K562 (cell line): Measurements from ENCODE around the gene NDUFAF3. TPM values are rescaled to one million over a fixed set of nuclear protein-coding genes. Genes with fewer than 3 reads are reported as not detected.

Experiments used
- ATAC-seq: fragments of 200-7000 bp; cut with Tn5 transposase; 3 replicates; pipeline ENCODE4 v1.9.1; 2020; ENCODE audit warnings: moderate library complexity
- BruUV-seq: library from RNA; stranded (reverse); fragments of 400-500 nt; replicated peaks from 2 replicates; lab custom pipeline; 2021; lab: Mats Ljungman, UMichigan
- CTCF ChIA-PET: fragments of 300-600 bp; formaldehyde crosslinking; extraction: SDS; loops from one replicate; lab custom pipeline; 2021; ENCODE audit warnings: low intra/inter-chr PET ratio; lab: Yijun Ruan, JAX
- POLR2A ChIA-PET: fragments of 300-600, 350-650 bp; sonication (Branson Sonifier 250); formaldehyde crosslinking; extraction: SDS; loops from one replicate; lab custom pipeline; 2021; ENCODE audit warnings: antibody characterized with exemption, inconsistent platforms; lab: Yijun Ruan, JAX
- DNase-seq, 4 experiments: peaks; one replicate each; pipeline versions ENCODE4 v3.0.0 to v3.0.0-alpha.2; 2011 to 2018; ENCODE audit warnings: low spot score in 3 of 4, mixed read lengths in 3 of 4; ENCODE audit errors: extremely low read depth in 1 of 4
- FAIRE-seq: peaks from 2 replicates; lab custom pipeline; 2011; peaks lifted over from hg19 to GRCh38; lab: Jason Lieb, UNC
- H2AFZ ChIP-seq: 2 replicates; pipeline ENCODE4 v1.6.0; 2011; ENCODE audit warnings: low read depth, low read length, control low read depth, inconsistent platforms
- H3K27ac ChIP-seq: fragments of 200-600 bp; 3 replicates; pipeline ENCODE4 v1.8.0; 2011; ENCODE audit warnings: low read depth, mild to moderate bottlenecking, control low read depth, inconsistent platforms, low read length, moderate library complexity, mixed read lengths; ENCODE audit errors: extremely low read depth
- H3K27me3 ChIP-seq, 2 experiments: fragments of 300-600 bp in 1 of 2; 2 replicates in 1 of 2; 3 replicates in 1 of 2; pipeline versions ENCODE4 v1.6.0 to v1.8.0; 2011; ENCODE audit warnings: inconsistent platforms in 2 of 2, low read length in 2 of 2, mild to moderate bottlenecking in 1 of 2, mixed read lengths in 1 of 2, moderate library complexity in 1 of 2; ENCODE audit not compliant: control insufficient read depth in 2 of 2, insufficient read depth in 2 of 2
- H3K36me3 ChIP-seq: fragments of 300-600 bp; 3 replicates; pipeline ENCODE4 v1.8.0; 2011; ENCODE audit warnings: mild to moderate bottlenecking, low read length, inconsistent platforms; ENCODE audit not compliant: control insufficient read depth, insufficient read depth
- H3K4me1 ChIP-seq, 2 experiments: fragments of 200-600 bp in 1 of 2; replicated peaks in 1 of 2; 2 replicates in 1 of 2; 3 replicates in 1 of 2; pipeline versions ENCODE4 v1.5.1 to v1.8.0; 2011; ENCODE audit warnings: inconsistent platforms in 2 of 2, low read length in 2 of 2, mild to moderate bottlenecking in 1 of 2, mixed read lengths in 1 of 2, moderate library complexity in 1 of 2; ENCODE audit not compliant: control insufficient read depth in 2 of 2, insufficient read depth in 2 of 2
- H3K4me2 ChIP-seq: 2 replicates; pipeline ENCODE4 v1.6.1; 2011; ENCODE audit warnings: low read length, control low read depth, inconsistent platforms, mixed read lengths; ENCODE audit not compliant: insufficient read depth
- H3K4me3 ChIP-seq: fragments of 200-600 bp; sonication (generic), shearing (Covaris generic); 2 replicates; pipeline ENCODE4 v1.5.1; 2016; ENCODE audit warnings: control low read depth, inconsistent platforms
- H3K79me2 ChIP-seq: fragments of 200-600 bp; 3 replicates; pipeline ENCODE4 v1.8.0; 2011; ENCODE audit warnings: low read length, inconsistent platforms; ENCODE audit not compliant: control insufficient read depth, insufficient read depth
- H3K9ac ChIP-seq, 2 experiments: 2 replicates each; pipeline versions ENCODE4 v1.6.0 to v1.6.1; 2011; ENCODE audit warnings: low read depth in 2 of 2, low read length in 2 of 2, control low read depth in 1 of 2, inconsistent platforms in 1 of 2, mild to moderate bottlenecking in 1 of 2, mixed read lengths in 1 of 2; ENCODE audit not compliant: insufficient read depth in 1 of 2
- H3K9me1 ChIP-seq: one replicate; pipeline ENCODE4 v1.6.0; 2011; ENCODE audit warnings: inconsistent platforms, mild to moderate bottlenecking, low read length, moderate library complexity; ENCODE audit not compliant: control insufficient read depth, insufficient read depth
- H3K9me3 ChIP-seq: replicated peaks from 2 replicates; pipeline ENCODE4 v1.5.1; 2011; ENCODE audit warnings: low read depth, low read length, inconsistent platforms; ENCODE audit not compliant: control insufficient read depth, insufficient read depth
- H4K20me1 ChIP-seq: replicated peaks from 2 replicates; pipeline ENCODE4 v1.6.1; 2011; ENCODE audit warnings: low read length, inconsistent platforms, mixed read lengths; ENCODE audit not compliant: control insufficient read depth, insufficient read depth
- ARID3B ChIP-seq: fragments of 250-450 bp; sonication (Bioruptor Pico); IDR thresholded peaks from 2 replicates; pipeline ENCODE4 v1.4.0; 2020; ENCODE audit warnings: borderline replicate concordance
- CHCHD3 ChIP-seq: fragments of 250-450 bp; sonication (Bioruptor Pico); IDR thresholded peaks from 2 replicates; pipeline ENCODE4 v2.1.2; 2022; ENCODE audit warnings: mild to moderate bottlenecking
- DEAF1 ChIP-seq: fragments of 450-650 bp; formaldehyde crosslinking; IDR thresholded peaks from 2 replicates; pipeline ENCODE4 v1.4.0; 2020; ENCODE audit warnings: mild to moderate bottlenecking, moderate library complexity
- FUS ChIP-seq: fragments of 200-400 bp; formaldehyde crosslinking; optimal IDR thresholded peaks from 2 replicates; pipeline ENCODE3; 2017; ENCODE audit warnings: low read depth, low read length
- HCFC1 ChIP-seq: IDR thresholded peaks from 2 replicates; pipeline ENCODE4 v1.6.1; 2012; ENCODE audit warnings: low read depth, low read length, improper control_type of control experiment
- POLR2AphosphoS5 ChIP-seq: IDR thresholded peaks from 2 replicates; pipeline ENCODE4 v1.6.1; 2011; ENCODE audit warnings: mild to moderate bottlenecking, low read depth, low read length, moderate library complexity; ENCODE audit not compliant: control insufficient read depth, insufficient read depth
- PURB ChIP-seq: sonication (generic); formaldehyde crosslinking; IDR thresholded peaks from 2 replicates; pipeline ENCODE4 v1.9.0; 2021; ENCODE audit warnings: low read depth, mild to moderate bottlenecking, missing genetic modification reagents
- RAD21 ChIP-seq, 2 experiments: fragments of 250-450 bp in 1 of 2; fragments of 450-650 bp in 1 of 2; sonication (Bioruptor Pico) in 1 of 2; formaldehyde crosslinking in 1 of 2; IDR thresholded peaks in 1 of 2; conservative IDR thresholded peaks in 1 of 2; 2 replicates each; pipeline versions ENCODE4 v1.4.0 to v1.8.0; 2020 to 2022; ENCODE audit warnings: mild to moderate bottlenecking in 2 of 2, moderate library complexity in 1 of 2
- RCOR1 ChIP-seq, 2 experiments: IDR thresholded peaks; 2 replicates each; pipeline ENCODE4 v1.6.1; 2012; ENCODE audit warnings: low read depth in 2 of 2, low read length in 2 of 2, borderline replicate concordance in 1 of 2, improper control_type of control experiment in 1 of 2
- SAFB2 ChIP-seq: fragments of 200-400 bp; formaldehyde crosslinking; IDR thresholded peaks from 2 replicates; pipeline ENCODE4 v1.6.1; 2018; ENCODE audit warnings: borderline replicate concordance, low read length, low read depth, moderate library complexity; ENCODE audit not compliant: severe bottlenecking
- TCF15 ChIP-seq: fragments of 250-450 bp; sonication (Bioruptor Pico); IDR thresholded peaks from 2 replicates; pipeline ENCODE4 v1.8.0; 2022; ENCODE audit warnings: moderate library complexity, mild to moderate bottlenecking, inconsistent platforms
- ZNF140 ChIP-seq: fragments of 250-450 bp; sonication (Bioruptor Pico); IDR thresholded peaks from 2 replicates; pipeline ENCODE4 v1.8.0; 2021; ENCODE audit warnings: moderate library complexity, mild to moderate bottlenecking, inconsistent platforms
- ZNF280B ChIP-seq: fragments of 250-450 bp; sonication (Bioruptor Pico); IDR thresholded peaks from 2 replicates; pipeline ENCODE4 v1.5.1; 2021; ENCODE audit warnings: mild to moderate bottlenecking
- ZNF324 ChIP-seq: fragments of 250-450 bp; sonication (Bioruptor Pico); IDR thresholded peaks from 2 replicates; pipeline ENCODE4 v1.4.0; 2020; ENCODE audit warnings: mild to moderate bottlenecking
- WGBS: fragments of 100-300 bp; shearing (Covaris generic); methylation state at CpG from one replicate; pipeline ENCODE4 v1.1.6; 2016; ENCODE audit warnings: low coverage, mixed read lengths; ENCODE audit not compliant: insufficient coverage; ENCODE audit errors: missing lambda C conversion rate; 5-methylcytosine and 5-hydroxymethylcytosine counted together
- in situ Hi-C: fragments of 300-500 bp; cut with MboI; formaldehyde crosslinking; loops from 4 replicates; pipeline ENCODE4 v1.15.0; 2018; ENCODE audit warnings: inconsistent platforms, mixed read lengths
- intact Hi-C: fragments of 100-400 bp; cut with micrococcal nuclease; formaldehyde crosslinking; loops from 2 replicates; pipeline ENCODE4 v1.14.2; 2022
- polyA plus RNA-seq, 8 experiments: library from polyadenylated mRNA; depleted of rRNA in 4 of 8; stranded (reverse) in 5 of 8; unstranded in 3 of 8; fragments of >200 nt; fragmentation: Nextera tagmentation in 2 of 8; fragmentation: Illumina TruSeq in 1 of 8; extraction: Ambion mirVana in 2 of 8; extraction: Trizol in 1 of 8; gene quantifications; 2 replicates each; pipeline versions ENCODE4 v1.2.1 to v1.2.3, GENCODE V29; 2011 to 2014; ENCODE audit warnings: inconsistent platforms in 1 of 8, missing spikeins in 1 of 8
- total RNA-seq, 7 experiments: library from RNA; depleted of rRNA in 6 of 7; stranded (reverse); fragments of >200 nt in 6 of 7; fragmentation: Illumina TruSeq in 2 of 7; extraction: Trizol in 2 of 7; gene quantifications; 2 replicates each; pipeline versions ENCODE4 v1.2.1 to v1.2.3, GENCODE V29; 2011 to 2021; ENCODE audit warnings: low replicate concordance in 1 of 7
- TF ChIP-seq, protein P1 (sequence below): fragments of 450-650 bp; conservative IDR thresholded peaks from 2 replicates; pipeline ENCODE4 v1.6.1; 2016; ENCODE audit warnings: missing genetic modification characterization, low read depth, mild to moderate bottlenecking, control low read depth, missing compliant biosample characterization

NDUFAF3 gene
- total and polyA plus RNA-seq, 9 of the 15 experiments (the other 6 are each of a cell fraction or from before 2014, with no cell fraction given), result 17.0 to 127 (median 36.3) TPM

- Histone ChIP-seq H3K79me2 (no peaks in the 10 kb centered on the region), H3K9ac (no peak overlapping the region), H2AFZ (no peak overlapping the region), H4K20me1 (no peaks in the 10 kb centered on the region), H3K4me2 (no peak overlapping the region), H3K36me3 (no peaks in the 10 kb centered on the region), H3K4me1 (peaks cover 0 to 10% of the 10 kb centered on the region in 2 experiments; a peak in 2 of 5 replicates), H3K9me3 (no peaks in the 10 kb centered on the region), H3K9me1 (no peaks in the 10 kb centered on the region)
- BruUV-seq, result no TSS peak
- 77% methylated on average over 8 of the region's 8 CpGs for WGBS
- intact Hi-C loops, result no loop called here
- DNase-seq, result no peak
- in situ Hi-C loops, result no loop called here
- POLR2A ChIA-PET, result interaction anchor here (0.6 to 1.8 kb wide), 3 partner anchors 11 to 31 kb away, joined by 3 to 5 read pairs (median 5); partner anchors contain the start of gene WDR6
- CTCF ChIA-PET, result no interaction called here
- TF ChIP-seq ZNF324 (CRISPR knock-in tag) (no peak), ARID3B (CRISPR knock-in tag) (no peak), RCOR1 (IDR thresholded peaks at IDR 0.05; ENCODE audit: borderline replicate concordance in 1 of 2, low read depth in 2 of 2, low read length in 2 of 2) (no peak), HCFC1 (no peak), POLR2AphosphoS5 (no peak), PURB (CRISPR knock-in tag) (no peak), FUS (no peak), CHCHD3 (CRISPR knock-in tag) (no peak), ZNF280B (no peak), RAD21 (CRISPR knock-in tag; conservative IDR thresholded peaks at IDR 0.05 in 1 of 2, IDR thresholded peaks at IDR 0.05 in 1 of 2) (no peak), TCF15 (CRISPR knock-in tag) (no peak), SAFB2 (no peak), ZNF140 (CRISPR knock-in tag) (no peak), DEAF1 (CRISPR knock-in tag) (no peak)
- TF ChIP-seq, protein P1, sequence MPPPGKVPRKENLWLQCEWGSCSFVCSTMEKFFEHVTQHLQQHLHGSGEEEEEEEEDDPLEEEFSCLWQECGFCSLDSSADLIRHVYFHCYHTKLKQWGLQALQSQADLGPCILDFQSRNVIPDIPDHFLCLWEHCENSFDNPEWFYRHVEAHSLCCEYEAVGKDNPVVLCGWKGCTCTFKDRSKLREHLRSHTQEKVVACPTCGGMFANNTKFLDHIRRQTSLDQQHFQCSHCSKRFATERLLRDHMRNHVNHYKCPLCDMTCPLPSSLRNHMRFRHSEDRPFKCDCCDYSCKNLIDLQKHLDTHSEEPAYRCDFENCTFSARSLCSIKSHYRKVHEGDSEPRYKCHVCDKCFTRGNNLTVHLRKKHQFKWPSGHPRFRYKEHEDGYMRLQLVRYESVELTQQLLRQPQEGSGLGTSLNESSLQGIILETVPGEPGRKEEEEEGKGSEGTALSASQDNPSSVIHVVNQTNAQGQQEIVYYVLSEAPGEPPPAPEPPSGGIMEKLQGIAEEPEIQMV, result no peak
- TF ChIP-seq, all 486 proteins: peak for 0
- H3K27ac ChIP-seq, result no peak overlapping the region
- H3K4me3 ChIP-seq, result no peak overlapping the region
- FAIRE-seq (no peak), ATAC-seq (no peak)
- H3K27me3 ChIP-seq, result no peaks in the 10 kb centered on the region
Observed at GRCh38 chr3:48996640-48997039, 25.3 kb upstream of the NDUFAF3 start.
